ENCODE measurements around the gene KSR1. TPM values are rescaled to one million over a fixed set of nuclear protein-coding genes. Genes with fewer than 3 reads are reported as not detected.

The KSR1 gene
- total and polyA plus RNA-seq, 8 donors: 2.7 to 32.1 (median 13.6) TPM

- intact Hi-C loops (cut with DNase I; ENCODE audit: low total_unique reads): no loop called here
- WGBS, 5 donors: 91 to 94% (median 92%) methylated on average over 3 of the region's 3 CpGs
- TF ChIP-seq POLR2A (IDR thresholded peaks at IDR 0.05) (no peak), POLR2AphosphoS5 (IDR thresholded peaks at IDR 0.05) (no peak), CTCF (IDR thresholded peaks at IDR 0.05) (no peak), EP300 (IDR thresholded peaks at IDR 0.05) (no peak)
These were observed 135.7 kb downstream of the KSR1 start for GRCh38 chr17:27591986-27592385.

DNA sequence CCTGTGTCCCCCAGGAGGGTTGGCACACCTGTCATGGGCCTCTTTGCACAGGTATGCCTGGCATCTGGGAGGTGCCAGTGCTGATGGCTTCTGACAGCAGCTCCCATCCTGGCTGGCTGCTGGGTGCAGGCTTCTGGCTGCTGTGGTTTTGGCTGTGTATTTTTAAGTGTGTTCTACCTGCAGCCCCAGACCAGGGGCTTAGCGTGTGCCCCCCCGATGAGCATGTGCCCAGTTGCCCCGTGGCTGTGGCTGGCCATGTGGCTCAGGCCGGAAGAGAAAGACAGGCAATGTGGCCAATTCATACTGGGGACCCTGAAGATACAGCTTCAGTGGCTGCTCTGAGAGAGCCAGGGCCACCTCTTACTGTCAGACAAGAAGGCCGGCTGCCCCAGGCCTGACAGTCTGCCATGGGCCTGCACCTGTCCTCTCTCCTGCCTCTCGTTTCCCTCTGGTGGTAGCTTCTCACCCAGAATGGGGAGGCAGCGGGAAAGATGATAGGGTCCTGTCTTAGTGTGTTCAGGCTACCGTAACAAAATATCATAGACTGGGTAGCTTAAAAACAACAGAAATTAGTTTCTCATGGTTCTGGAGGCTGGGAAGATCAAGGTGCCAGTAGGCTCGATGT, 137.1 kb downstream of the KSR1 start:
- H3K4me3 ChIP-seq: no peak overlapping the region
- no peaks in the 10 kb centered on the region for H3K27me3 ChIP-seq
- 92 to 95% (median 93%) methylated on average over 9 of the region's 9 CpGs for WGBS, 5 donors
- H3K4me1 ChIP-seq: peaks cover 0 to 12% (median 2%) of the 10 kb centered on the region in 4 donors
- no peaks in the 10 kb centered on the region for H3K9me3 ChIP-seq
- intact Hi-C loops (cut with DNase I; ENCODE audit: low total_unique reads): no loop called here
- peaks cover 4 to 86% (median 77%) of the 10 kb centered on the region in 4 donors for H3K36me3 ChIP-seq
- no peak overlapping the region for H3K27ac ChIP-seq
- no peak for DNase-seq
- TF ChIP-seq CTCF (IDR thresholded peaks at IDR 0.05) (no peak), POLR2A (IDR thresholded peaks at IDR 0.05) (no peak), POLR2AphosphoS5 (IDR thresholded peaks at IDR 0.05) (no peak)

More at GRCh38 chr17:27591986-27592385, 135.7 kb downstream of the KSR1 start:
- H3K27me3 ChIP-seq: no peaks in the 10 kb centered on the region
- H3K27ac ChIP-seq: no peak overlapping the region
- no peaks in the 10 kb centered on the region for H3K9me3 ChIP-seq
- H3K4me1 ChIP-seq: peaks cover 0 to 12% (median 2%) of the 10 kb centered on the region in 4 donors
- no peak for DNase-seq
- no peak overlapping the region for H3K4me3 ChIP-seq
- peaks cover 4 to 86% (median 73%) of the 10 kb centered on the region in 4 donors for H3K36me3 ChIP-seq

- H3K27me3 ChIP-seq: no peaks in the 10 kb centered on the region
- intact Hi-C loops (cut with DNase I; ENCODE audit: low total_unique reads): no loop called here
- H3K36me3 ChIP-seq: peaks cover 4 to 86% (median 75%) of the 10 kb centered on the region in 4 donors
- H3K4me3 ChIP-seq: no peak overlapping the region
- peaks cover 0 to 12% (median 2%) of the 10 kb centered on the region in 4 donors for H3K4me1 ChIP-seq
- no peak for TF ChIP-seq CTCF (IDR thresholded peaks at IDR 0.05)
- no peak for TF ChIP-seq POLR2A (IDR thresholded peaks at IDR 0.05)
- TF ChIP-seq POLR2AphosphoS5 (IDR thresholded peaks at IDR 0.05): no peak
- TF ChIP-seq EP300 (IDR thresholded peaks at IDR 0.05): no peak
- no peak for DNase-seq
- WGBS, 5 donors: 86 to 98% (median 96%) methylated on average over 3 of the region's 3 CpGs
- H3K9me3 ChIP-seq: no peaks in the 10 kb centered on the region
- H3K27ac ChIP-seq: no peak overlapping the region
These were observed 137.6 kb downstream of the KSR1 start for GRCh38 chr17:27593857-27594255.

DNA sequence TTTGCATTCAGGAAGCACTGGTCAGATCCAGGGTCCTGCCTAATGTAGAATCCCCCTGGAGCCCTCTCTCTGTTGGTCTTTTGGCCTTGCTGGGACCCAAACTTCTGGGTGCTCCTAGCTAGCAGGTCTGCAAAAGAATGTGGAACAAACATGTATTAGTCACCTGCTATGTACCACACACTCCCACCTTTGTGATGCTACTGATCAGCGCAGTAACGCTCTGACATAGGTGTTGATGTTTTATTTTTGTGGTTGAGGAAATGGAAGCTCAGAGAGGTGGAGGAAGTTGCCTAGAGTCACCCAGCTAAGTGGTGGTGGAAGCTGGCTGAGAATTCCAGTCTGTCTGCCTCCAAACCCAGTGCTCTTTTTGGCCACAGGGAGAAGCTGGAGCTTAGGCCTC, 139.0 kb downstream of the KSR1 start:
- no peak overlapping the region for H3K4me3 ChIP-seq
- peaks cover 4 to 82% (median 69%) of the 10 kb centered on the region in 4 donors for H3K36me3 ChIP-seq
- DNase-seq: no peak
- WGBS, 5 donors: 91 to 100% (median 98%) methylated on average over 2 of the region's 2 CpGs
- H3K27ac ChIP-seq: no peak overlapping the region
- H3K27me3 ChIP-seq: no peaks in the 10 kb centered on the region
- TF ChIP-seq POLR2AphosphoS5 (IDR thresholded peaks at IDR 0.05) (no peak), CTCF (IDR thresholded peaks at IDR 0.05) (no peak), POLR2A (IDR thresholded peaks at IDR 0.05) (no peak), EP300 (IDR thresholded peaks at IDR 0.05) (no peak)
- H3K9me3 ChIP-seq: no peaks in the 10 kb centered on the region
- intact Hi-C loops (cut with DNase I; ENCODE audit: low total_unique reads): no loop called here
- H3K4me1 ChIP-seq: peaks cover 0 to 12% (median 2%) of the 10 kb centered on the region in 4 donors
